ENCODE results near the gene TSPAN14. TPM values are rescaled to one million over a fixed set of nuclear protein-coding genes. Genes with fewer than 3 reads are reported as not detected.

The TSPAN14 gene
- total RNA-seq, 1 experiment from 2014 or later = 46.8 TPM

DNA sequence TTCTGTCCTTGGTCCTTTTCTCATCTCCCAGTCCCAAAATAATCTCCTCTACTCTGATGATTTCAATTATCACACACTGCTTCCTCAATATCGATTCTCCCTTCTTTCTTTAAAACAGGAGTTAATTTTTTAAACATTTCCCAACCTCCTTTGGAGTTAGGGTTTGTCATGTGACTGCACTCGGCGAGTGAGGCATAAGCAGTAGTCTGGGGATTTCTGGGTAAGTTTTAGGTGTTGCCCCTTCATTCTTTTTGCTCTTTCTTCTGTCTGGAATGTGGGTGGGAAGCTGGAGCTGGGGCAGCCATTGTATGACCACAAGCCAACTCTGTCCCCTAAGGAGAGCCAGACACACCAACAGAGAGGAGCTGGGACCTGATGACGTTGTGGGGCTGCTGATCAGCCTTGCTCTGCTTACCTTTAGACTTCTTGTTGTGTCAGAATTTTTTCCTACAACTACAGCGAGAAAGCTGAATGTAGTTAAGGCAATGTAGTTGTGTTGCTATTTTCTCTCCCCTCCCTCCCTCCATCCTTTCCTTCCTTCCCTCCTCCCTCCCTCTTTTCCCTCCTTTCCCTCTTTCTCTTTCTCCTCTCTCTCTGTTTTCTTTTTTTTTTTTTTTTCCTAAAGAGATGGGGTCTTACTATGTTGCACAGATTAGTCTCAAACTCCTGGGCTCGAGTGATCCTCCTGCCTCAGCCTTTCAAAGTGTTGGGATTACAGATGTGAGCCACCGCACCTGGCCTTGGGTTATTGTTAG, 6.5 kb upstream of the TSPAN14 start:
- no peak overlapping the region for H2BK20ac ChIP-seq (ENCODE audit: low read depth, low read length, poor library complexity, severe bottlenecking)
- WGBS (ENCODE audit: extremely low coverage, insufficient read length, low lambda C conversion rate) = no CpG with 5 or more reads among the region's 7 CpGs
- H2BK120ac ChIP-seq (ENCODE audit: low read depth, low read length, poor library complexity, severe bottlenecking) = no peak overlapping the region
- no peak overlapping the region for H3K4me2 ChIP-seq (ENCODE audit: insufficient read depth, insufficient read length, low read length)
- H4K91ac ChIP-seq (ENCODE audit: insufficient read length, low read depth, low read length) = no peak overlapping the region
- Mint-ChIP-seq H3K27me3 (ENCODE audit: low read depth) (peaks cover 17% of the 10 kb centered on the region), H3K36me3 (ENCODE audit: insufficient read depth in 1 of 3, low read depth in 3 of 3) (no peaks in the 10 kb centered on the region), H3K4me3 (no peak overlapping the region), H3K4me1 (peaks cover 14 to 16% of the 10 kb centered on the region in 2 experiments), H3K9me3 (no peaks in the 10 kb centered on the region), H3K27ac (no peak overlapping the region)
- H3K23ac ChIP-seq (ENCODE audit: insufficient read length, low read depth, low read length) = no peak overlapping the region
- no peak overlapping the region for H3K18ac ChIP-seq (ENCODE audit: insufficient read length, low read depth, low read length)
- no peaks in the 10 kb centered on the region for H4K20me1 ChIP-seq (ENCODE audit: control insufficient read depth, insufficient read depth, insufficient read length)
- TF ChIP-seq, protein P1, sequence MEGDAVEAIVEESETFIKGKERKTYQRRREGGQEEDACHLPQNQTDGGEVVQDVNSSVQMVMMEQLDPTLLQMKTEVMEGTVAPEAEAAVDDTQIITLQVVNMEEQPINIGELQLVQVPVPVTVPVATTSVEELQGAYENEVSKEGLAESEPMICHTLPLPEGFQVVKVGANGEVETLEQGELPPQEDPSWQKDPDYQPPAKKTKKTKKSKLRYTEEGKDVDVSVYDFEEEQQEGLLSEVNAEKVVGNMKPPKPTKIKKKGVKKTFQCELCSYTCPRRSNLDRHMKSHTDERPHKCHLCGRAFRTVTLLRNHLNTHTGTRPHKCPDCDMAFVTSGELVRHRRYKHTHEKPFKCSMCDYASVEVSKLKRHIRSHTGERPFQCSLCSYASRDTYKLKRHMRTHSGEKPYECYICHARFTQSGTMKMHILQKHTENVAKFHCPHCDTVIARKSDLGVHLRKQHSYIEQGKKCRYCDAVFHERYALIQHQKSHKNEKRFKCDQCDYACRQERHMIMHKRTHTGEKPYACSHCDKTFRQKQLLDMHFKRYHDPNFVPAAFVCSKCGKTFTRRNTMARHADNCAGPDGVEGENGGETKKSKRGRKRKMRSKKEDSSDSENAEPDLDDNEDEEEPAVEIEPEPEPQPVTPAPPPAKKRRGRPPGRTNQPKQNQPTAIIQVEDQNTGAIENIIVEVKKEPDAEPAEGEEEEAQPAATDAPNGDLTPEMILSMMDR (conservative IDR thresholded peaks at IDR 0.05) = no peak
- no peaks in the 10 kb centered on the region for H3K79me2 ChIP-seq (ENCODE audit: insufficient read depth, low read length)
- no peaks in the 10 kb centered on the region for H3K4me1 ChIP-seq (ENCODE audit: insufficient read depth, low read length)
- no peak overlapping the region for H3T11ph ChIP-seq (ENCODE audit: low read length)
- no peak overlapping the region for H2AFZ ChIP-seq (ENCODE audit: low read length)
- H2BK15ac ChIP-seq (ENCODE audit: low read depth, low read length) = no peak overlapping the region
- H3K23me2 ChIP-seq (ENCODE audit: insufficient read length, low read depth, low read length, poor library complexity, severe bottlenecking) = no peaks in the 10 kb centered on the region
- H3K79me1 ChIP-seq (ENCODE audit: insufficient read depth, low read depth, low read length, poor library complexity, severe bottlenecking) = no peaks in the 10 kb centered on the region
- no peak overlapping the region for H4K5ac ChIP-seq (ENCODE audit: insufficient read length, low read depth, low read length)
- no peak for DNase-seq
- no peak overlapping the region for H2AK5ac ChIP-seq (ENCODE audit: insufficient read length, low read length)
- no peaks in the 10 kb centered on the region for H3K27me3 ChIP-seq (ENCODE audit: insufficient read depth, low read length)
- H3K56ac ChIP-seq (ENCODE audit: insufficient read length, low read depth, low read length) = no peak overlapping the region
- no peak overlapping the region for H3K4ac ChIP-seq (ENCODE audit: low read depth, low read length)
- H3K14ac ChIP-seq (ENCODE audit: insufficient read depth, low read length) = no peak overlapping the region
- H2BK5ac ChIP-seq (ENCODE audit: insufficient read length, low read length) = no peak overlapping the region
- H3K27ac ChIP-seq (ENCODE audit: insufficient read length, low read depth, low read length) = no peak overlapping the region
- no peak overlapping the region for H2BK12ac ChIP-seq (ENCODE audit: insufficient read length, low read depth, low read length)
- H3K9ac ChIP-seq (ENCODE audit: extremely low read depth, insufficient read length, low read length) = no peak overlapping the region
- no peaks in the 10 kb centered on the region for H3K9me3 ChIP-seq (ENCODE audit: control insufficient read depth, low read depth, low read length)
- H4K8ac ChIP-seq (replicated peaks; ENCODE audit: insufficient read length, low read depth, low read length) = no peak overlapping the region
